HepG2 (cell line): ENCODE data around the gene PDZK1. TPM values are rescaled to one million over a fixed set of nuclear protein-coding genes. Genes with fewer than 3 reads are reported as not detected.

Experiments
- ARID3A ChIP-seq: IDR thresholded peaks from 2 replicates; pipeline ENCODE4 v1.6.1; 2012; ENCODE audit warnings: low read depth, low read length, improper control_type of control experiment
- CREB3 ChIP-seq: sonication (generic); formaldehyde crosslinking; IDR thresholded peaks from 2 replicates; pipeline ENCODE4 v1.5.0; 2020; ENCODE audit warnings: missing genetic modification reagents
- EED ChIP-seq: sonication (generic); formaldehyde crosslinking; IDR thresholded peaks from 2 replicates; pipeline ENCODE4 v1.5.0; 2020; ENCODE audit warnings: mild to moderate bottlenecking, missing genetic modification reagents
- HNF4A ChIP-seq: sonication (generic); formaldehyde crosslinking; IDR thresholded peaks from 2 replicates; pipeline ENCODE4 v1.4.0; 2020; ENCODE audit warnings: missing genetic modification reagents
- JDP2 ChIP-seq: sonication (generic); formaldehyde crosslinking; IDR thresholded peaks from 2 replicates; pipeline ENCODE4 v1.8.1; 2022; ENCODE audit warnings: missing genetic modification reagents, borderline replicate concordance
- NONO ChIP-seq, 2 experiments: fragments of 450-650 bp in 1 of 2; sonication (generic) in 1 of 2; formaldehyde crosslinking in 1 of 2; IDR thresholded peaks in 1 of 2; conservative IDR thresholded peaks in 1 of 2; 2 replicates each; pipeline versions ENCODE4 v1.6.1 to v1.8.0; 2017 to 2022; ENCODE audit warnings: mild to moderate bottlenecking in 1 of 2, missing genetic modification reagents in 1 of 2, moderate library complexity in 1 of 2
- PAF1 ChIP-seq: IDR thresholded peaks from 2 replicates; pipeline ENCODE4 v1.6.1; 2016; ENCODE audit warnings: missing genetic modification reagents, missing compliant biosample characterization
- POLR2AphosphoS5 ChIP-seq: IDR thresholded peaks from 2 replicates; pipeline ENCODE4 v1.6.1; 2012; ENCODE audit warnings: low read depth, low read length
- SAFB2 ChIP-seq: sonication (generic); formaldehyde crosslinking; IDR thresholded peaks from 2 replicates; pipeline ENCODE4 v1.5.1; 2020; ENCODE audit warnings: missing genetic modification reagents, low read depth, mild to moderate bottlenecking, borderline replicate concordance
- SIN3A ChIP-seq: IDR thresholded peaks from 2 replicates; pipeline ENCODE4 v1.6.1; 2011; ENCODE audit warnings: low read depth, mild to moderate bottlenecking, control low read depth, low read length, borderline replicate concordance
- TCF12 ChIP-seq, 2 experiments: fragments of 450-650 bp in 1 of 2; sonication (generic) in 1 of 2; formaldehyde crosslinking in 1 of 2; IDR thresholded peaks; 2 replicates each; pipeline versions ENCODE4 v1.6.1 to v1.8.0; 2017 to 2022; ENCODE audit warnings: antibody characterized with exemption in 1 of 2, mild to moderate bottlenecking in 1 of 2, missing genetic modification reagents in 1 of 2, moderate library complexity in 1 of 2
- TP53 ChIP-seq: sonication (generic); formaldehyde crosslinking; conservative IDR thresholded peaks from 2 replicates; pipeline ENCODE4 v1.4.0; 2020; ENCODE audit warnings: missing genetic modification reagents
- TSC22D2 ChIP-seq: sonication (generic); formaldehyde crosslinking; IDR thresholded peaks from 2 replicates; pipeline ENCODE4 v1.5.1; 2020; ENCODE audit warnings: missing genetic modification reagents, mild to moderate bottlenecking, borderline replicate concordance
- ZNF34 ChIP-seq: sonication (generic); formaldehyde crosslinking; IDR thresholded peaks from 2 replicates; pipeline ENCODE4 v1.4.0; 2020; ENCODE audit warnings: mild to moderate bottlenecking, missing genetic modification reagents, borderline replicate concordance
- ZNF761 ChIP-seq: sonication (generic); formaldehyde crosslinking; conservative IDR thresholded peaks from 2 replicates; pipeline ENCODE4 v1.4.0; 2020; ENCODE audit warnings: mild to moderate bottlenecking, missing genetic modification reagents
- ZNF777 ChIP-seq: sonication (generic); formaldehyde crosslinking; IDR thresholded peaks from 2 replicates; pipeline ENCODE4 v1.4.0; 2020; ENCODE audit warnings: missing genetic modification reagents
- polyA plus RNA-seq, 8 experiments: library from polyadenylated mRNA; depleted of rRNA in 3 of 8; stranded (reverse) in 7 of 8; unstranded in 1 of 8; fragments of >200 nt; fragmentation: Illumina TruSeq in 4 of 8; extraction: Trizol in 4 of 8; gene quantifications; 2 replicates each; pipeline versions ENCODE4 v1.2.1 to v1.2.3, GENCODE V29; 2011 to 2016; ENCODE audit warnings: low read depth in 4 of 8, missing spikeins in 1 of 8, mixed read lengths in 1 of 8; ENCODE audit not compliant: insufficient read depth in 1 of 8
- total RNA-seq, 5 experiments: library from RNA; depleted of rRNA; stranded (reverse); fragments of >200 nt; fragmentation: Illumina TruSeq; extraction: Trizol; gene quantifications; 2 replicates each; pipeline ENCODE4 v1.2.3, GENCODE V29; 2016; ENCODE audit warnings: low read depth in 1 of 5
- TF ChIP-seq, protein P1 (sequence below): IDR thresholded peaks from 2 replicates; pipeline ENCODE4 v1.6.1; 2018; ENCODE audit warnings: missing genetic modification reagents, mild to moderate bottlenecking, missing compliant biosample characterization
- TF ChIP-seq, protein P2 (sequence below): sonication (generic); formaldehyde crosslinking; IDR thresholded peaks from 2 replicates; pipeline ENCODE4 v1.5.1; 2020; ENCODE audit warnings: missing genetic modification reagents, mild to moderate bottlenecking, borderline replicate concordance
- TF ChIP-seq, protein P3 (sequence below): sonication (generic); formaldehyde crosslinking; IDR thresholded peaks from 2 replicates; pipeline ENCODE4 v1.4.0; 2020; ENCODE audit warnings: missing genetic modification reagents
- TF ChIP-seq, protein P4 (sequence below): sonication (generic); formaldehyde crosslinking; IDR thresholded peaks from 2 replicates; pipeline ENCODE4 v1.9.0; 2021; ENCODE audit warnings: missing genetic modification reagents, mild to moderate bottlenecking, borderline replicate concordance

PDZK1 gene
- total and polyA plus RNA-seq, 2 of the 13 experiments (the other 11 are each of a cell fraction or from before 2014, with no cell fraction given) = 16.2 to 46.4 TPM

- TF ChIP-seq, protein P1, sequence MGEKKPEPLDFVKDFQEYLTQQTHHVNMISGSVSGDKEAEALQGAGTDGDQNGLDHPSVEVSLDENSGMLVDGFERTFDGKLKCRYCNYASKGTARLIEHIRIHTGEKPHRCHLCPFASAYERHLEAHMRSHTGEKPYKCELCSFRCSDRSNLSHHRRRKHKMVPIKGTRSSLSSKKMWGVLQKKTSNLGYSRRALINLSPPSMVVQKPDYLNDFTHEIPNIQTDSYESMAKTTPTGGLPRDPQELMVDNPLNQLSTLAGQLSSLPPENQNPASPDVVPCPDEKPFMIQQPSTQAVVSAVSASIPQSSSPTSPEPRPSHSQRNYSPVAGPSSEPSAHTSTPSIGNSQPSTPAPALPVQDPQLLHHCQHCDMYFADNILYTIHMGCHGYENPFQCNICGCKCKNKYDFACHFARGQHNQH (CRISPR knock-in tag) = no peak
- TF ChIP-seq, protein P2, sequence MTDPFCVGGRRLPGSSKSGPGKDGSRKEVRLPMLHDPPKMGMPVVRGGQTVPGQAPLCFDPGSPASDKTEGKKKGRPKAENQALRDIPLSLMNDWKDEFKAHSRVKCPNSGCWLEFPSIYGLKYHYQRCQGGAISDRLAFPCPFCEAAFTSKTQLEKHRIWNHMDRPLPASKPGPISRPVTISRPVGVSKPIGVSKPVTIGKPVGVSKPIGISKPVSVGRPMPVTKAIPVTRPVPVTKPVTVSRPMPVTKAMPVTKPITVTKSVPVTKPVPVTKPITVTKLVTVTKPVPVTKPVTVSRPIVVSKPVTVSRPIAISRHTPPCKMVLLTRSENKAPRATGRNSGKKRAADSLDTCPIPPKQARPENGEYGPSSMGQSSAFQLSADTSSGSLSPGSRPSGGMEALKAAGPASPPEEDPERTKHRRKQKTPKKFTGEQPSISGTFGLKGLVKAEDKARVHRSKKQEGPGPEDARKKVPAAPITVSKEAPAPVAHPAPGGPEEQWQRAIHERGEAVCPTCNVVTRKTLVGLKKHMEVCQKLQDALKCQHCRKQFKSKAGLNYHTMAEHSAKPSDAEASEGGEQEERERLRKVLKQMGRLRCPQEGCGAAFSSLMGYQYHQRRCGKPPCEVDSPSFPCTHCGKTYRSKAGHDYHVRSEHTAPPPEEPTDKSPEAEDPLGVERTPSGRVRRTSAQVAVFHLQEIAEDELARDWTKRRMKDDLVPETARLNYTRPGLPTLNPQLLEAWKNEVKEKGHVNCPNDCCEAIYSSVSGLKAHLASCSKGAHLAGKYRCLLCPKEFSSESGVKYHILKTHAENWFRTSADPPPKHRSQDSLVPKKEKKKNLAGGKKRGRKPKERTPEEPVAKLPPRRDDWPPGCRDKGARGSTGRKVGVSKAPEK (CRISPR knock-in tag) = no peak
- TF ChIP-seq ZNF761 (CRISPR knock-in tag) (no peak), CREB3 (no peak), TSC22D2 (no peak), POLR2AphosphoS5 (peak; percentile 76), PAF1 (no peak), ZNF777 (CRISPR knock-in tag) (no peak), TP53 (CRISPR knock-in tag) (0 out of 2 replicates have a peak, but pooled peaks have one; percentile 37), NONO (IDR thresholded peaks at IDR 0.05) (no peak), NONO (CRISPR knock-in tag; conservative IDR thresholded peaks at IDR 0.05) (0 out of 2 replicates have a peak, but pooled peaks have one; percentile 36), TCF12 (IDR thresholded peaks at IDR 0.05) (no peak), TCF12 (CRISPR knock-in tag; IDR thresholded peaks at IDR 0.05) (peak; percentile 56; the same call in 1 of the 2 replicates), SAFB2 (CRISPR knock-in tag) (no peak), ZNF34 (CRISPR knock-in tag) (no peak), SIN3A (peak; percentile 69), JDP2 (CRISPR knock-in tag) (no peak), HNF4A (CRISPR knock-in tag) (peak; percentile 95), ARID3A (0 out of 2 replicates have a peak, but pooled peaks have one; percentile 12), EED (no peak)
- TF ChIP-seq, protein P3, sequence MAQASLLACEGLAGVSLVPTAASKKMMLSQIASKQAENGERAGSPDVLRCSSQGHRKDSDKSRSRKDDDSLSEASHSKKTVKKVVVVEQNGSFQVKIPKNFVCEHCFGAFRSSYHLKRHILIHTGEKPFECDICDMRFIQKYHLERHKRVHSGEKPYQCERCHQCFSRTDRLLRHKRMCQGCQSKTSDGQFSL (CRISPR knock-in tag) = no peak
- TF ChIP-seq, protein P4, sequence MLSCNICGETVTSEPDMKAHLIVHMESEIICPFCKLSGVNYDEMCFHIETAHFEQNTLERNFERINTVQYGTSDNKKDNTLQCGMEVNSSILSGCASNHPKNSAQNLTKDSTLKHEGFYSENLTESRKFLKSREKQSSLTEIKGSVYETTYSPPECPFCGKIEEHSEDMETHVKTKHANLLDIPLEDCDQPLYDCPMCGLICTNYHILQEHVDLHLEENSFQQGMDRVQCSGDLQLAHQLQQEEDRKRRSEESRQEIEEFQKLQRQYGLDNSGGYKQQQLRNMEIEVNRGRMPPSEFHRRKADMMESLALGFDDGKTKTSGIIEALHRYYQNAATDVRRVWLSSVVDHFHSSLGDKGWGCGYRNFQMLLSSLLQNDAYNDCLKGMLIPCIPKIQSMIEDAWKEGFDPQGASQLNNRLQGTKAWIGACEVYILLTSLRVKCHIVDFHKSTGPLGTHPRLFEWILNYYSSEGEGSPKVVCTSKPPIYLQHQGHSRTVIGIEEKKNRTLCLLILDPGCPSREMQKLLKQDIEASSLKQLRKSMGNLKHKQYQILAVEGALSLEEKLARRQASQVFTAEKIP (CRISPR knock-in tag) = no peak
Measured at GRCh38 chr1:145707183-145707867, at the start of gene PDZK1 (continued).
